Suprapubic skin (tissue), 4 donors: ENCODE data around the gene MATK. TPM values are rescaled to one million over a fixed set of nuclear protein-coding genes. Genes with fewer than 3 reads are reported as not detected.
A peak's percentile ranks its signal among the peaks of the same experiment; 100 is the strongest.

Experiments
- DNase-seq, 2 donors: peaks; one replicate each; pipeline ENCODE4 v3.0.0-alpha.2; 2019; ENCODE audit warnings: low spot score in 2 of 2
- H3K27ac ChIP-seq: fragments of 200-600 bp; sonication (generic); one replicate; pipeline ENCODE4 v1.5.1; 2019
- H3K27me3 ChIP-seq: fragments of 200-600 bp; sonication (generic); one replicate; pipeline ENCODE4 v1.5.1; 2019
- H3K36me3 ChIP-seq: fragments of 200-600 bp; sonication (generic); one replicate; pipeline ENCODE4 v1.5.1; 2019
- H3K4me1 ChIP-seq: fragments of 200-600 bp; sonication (generic); one replicate; pipeline ENCODE4 v1.5.1; 2019
- H3K4me3 ChIP-seq: fragments of 200-600 bp; sonication (generic); one replicate; pipeline ENCODE4 v1.5.1; 2019; ENCODE audit warnings: mild to moderate bottlenecking
- H3K9me3 ChIP-seq: fragments of 200-600 bp; sonication (generic); one replicate; pipeline ENCODE4 v1.5.1; 2019
- CTCF ChIP-seq, 2 donors: fragments of 200-600 bp in 1 of 2; fragments of 450-650 bp in 1 of 2; sonication (generic) in 1 of 2; IDR thresholded peaks; one replicate each; pipeline ENCODE4 v1.5.1; 2016 to 2019; ENCODE audit warnings: antibody characterized with exemption in 2 of 2, mild to moderate bottlenecking in 1 of 2, moderate library complexity in 1 of 2
- EP300 ChIP-seq: sonication (generic); formaldehyde crosslinking; IDR thresholded peaks from one replicate; pipeline ENCODE4 v1.6.1; 2017; ENCODE audit warnings: antibody characterized with exemption
- POLR2A ChIP-seq, 2 donors: fragments of 450-650 bp; IDR thresholded peaks; one replicate each; pipeline ENCODE4 v1.6.1; 2017; ENCODE audit warnings: antibody characterized with exemption in 2 of 2, mild to moderate bottlenecking in 2 of 2, moderate library complexity in 2 of 2
- POLR2AphosphoS5 ChIP-seq, 3 donors: sonication (generic); formaldehyde crosslinking; IDR thresholded peaks; one replicate each; pipeline ENCODE4 v1.6.1; 2017; ENCODE audit warnings: antibody characterized with exemption in 3 of 3
- WGBS: methylation state at CpG from one replicate; pipeline ENCODE4 v1.1.5; 2018; 5-methylcytosine and 5-hydroxymethylcytosine counted together
- total RNA-seq, 4 donors: library from RNA; depleted of rRNA; stranded (reverse); fragments of >200 nt; gene quantifications; one replicate each; pipeline ENCODE4 v1.1.0, GENCODE V29; 2016

The MATK gene
- total RNA-seq, 4 donors from 2014 or later = 0.57 to 5.4 (median 2.0) TPM

- no peak for DNase-seq
- Histone ChIP-seq H3K36me3 (no peaks in the 10 kb centered on the region), H3K27me3 (peaks cover 55% of the 10 kb centered on the region), H3K4me1 (peaks cover 13% of the 10 kb centered on the region), H3K9me3 (peaks cover 22% of the 10 kb centered on the region), H3K27ac (no peak overlapping the region), H3K4me3 (peak overlapping the region; percentile 53)
- TF ChIP-seq POLR2A (IDR thresholded peaks at IDR 0.05) (no peak), EP300 (no peak), POLR2AphosphoS5 (IDR thresholded peaks at IDR 0.05) (no peak), CTCF (IDR thresholded peaks at IDR 0.05) (no peak)
- 2% methylated on average over 32 of the region's 47 CpGs for WGBS
Measured at GRCh38 chr19:3785451-3785937, 687 bp downstream of the MATK start.

GRCh38 chr19:3784607-3785450, 1.4 kb downstream of the MATK start:
- Histone ChIP-seq H3K36me3 (no peaks in the 10 kb centered on the region), H3K9me3 (peaks cover 22% of the 10 kb centered on the region), H3K27me3 (peaks cover 52% of the 10 kb centered on the region), H3K4me3 (peak overlapping the region; percentile 53), H3K4me1 (peaks cover 13% of the 10 kb centered on the region), H3K27ac (no peak overlapping the region)
- DNase-seq = no peak
- 20% methylated on average over 9 of the region's 25 CpGs for WGBS
- TF ChIP-seq POLR2A (IDR thresholded peaks at IDR 0.05) = no peak
- no peak for TF ChIP-seq CTCF (IDR thresholded peaks at IDR 0.05)
- no peak for TF ChIP-seq EP300
- no peak for TF ChIP-seq POLR2AphosphoS5 (IDR thresholded peaks at IDR 0.05)

GRCh38 chr19:3783660-3784584, 2.3 kb downstream of the MATK start:
- no peaks in the 10 kb centered on the region for H3K36me3 ChIP-seq
- peaks cover 13% of the 10 kb centered on the region for H3K4me1 ChIP-seq
- WGBS = 66% methylated on average over 20 of the region's 49 CpGs
- H3K27ac ChIP-seq = no peak overlapping the region
- TF ChIP-seq POLR2A (IDR thresholded peaks at IDR 0.05) (no peak), POLR2AphosphoS5 (IDR thresholded peaks at IDR 0.05) (no peak), EP300 (no peak), CTCF (IDR thresholded peaks at IDR 0.05) (no peak)
- no peak for DNase-seq
- peaks cover 52% of the 10 kb centered on the region for H3K27me3 ChIP-seq
- no peak overlapping the region for H3K4me3 ChIP-seq
- H3K9me3 ChIP-seq = peaks cover 22% of the 10 kb centered on the region

- no peak for DNase-seq
- TF ChIP-seq CTCF (IDR thresholded peaks at IDR 0.05) (no peak), POLR2AphosphoS5 (IDR thresholded peaks at IDR 0.05) (no peak), EP300 (no peak), POLR2A (IDR thresholded peaks at IDR 0.05) (no peak)
- Histone ChIP-seq H3K4me3 (no peak overlapping the region), H3K9me3 (peaks cover 22% of the 10 kb centered on the region), H3K4me1 (peaks cover 13% of the 10 kb centered on the region), H3K27ac (no peak overlapping the region), H3K27me3 (peaks cover 54% of the 10 kb centered on the region), H3K36me3 (no peaks in the 10 kb centered on the region)
- WGBS = 80% methylated on average over 13 of the region's 13 CpGs
Measured at GRCh38 chr19:3782903-3783302, 3.3 kb downstream of the MATK start.
